ENCODE measurements around the gene GLB1L3.

- no peak for TF ChIP-seq POLR2A (IDR thresholded peaks at IDR 0.05)
- TF ChIP-seq, protein P1, sequence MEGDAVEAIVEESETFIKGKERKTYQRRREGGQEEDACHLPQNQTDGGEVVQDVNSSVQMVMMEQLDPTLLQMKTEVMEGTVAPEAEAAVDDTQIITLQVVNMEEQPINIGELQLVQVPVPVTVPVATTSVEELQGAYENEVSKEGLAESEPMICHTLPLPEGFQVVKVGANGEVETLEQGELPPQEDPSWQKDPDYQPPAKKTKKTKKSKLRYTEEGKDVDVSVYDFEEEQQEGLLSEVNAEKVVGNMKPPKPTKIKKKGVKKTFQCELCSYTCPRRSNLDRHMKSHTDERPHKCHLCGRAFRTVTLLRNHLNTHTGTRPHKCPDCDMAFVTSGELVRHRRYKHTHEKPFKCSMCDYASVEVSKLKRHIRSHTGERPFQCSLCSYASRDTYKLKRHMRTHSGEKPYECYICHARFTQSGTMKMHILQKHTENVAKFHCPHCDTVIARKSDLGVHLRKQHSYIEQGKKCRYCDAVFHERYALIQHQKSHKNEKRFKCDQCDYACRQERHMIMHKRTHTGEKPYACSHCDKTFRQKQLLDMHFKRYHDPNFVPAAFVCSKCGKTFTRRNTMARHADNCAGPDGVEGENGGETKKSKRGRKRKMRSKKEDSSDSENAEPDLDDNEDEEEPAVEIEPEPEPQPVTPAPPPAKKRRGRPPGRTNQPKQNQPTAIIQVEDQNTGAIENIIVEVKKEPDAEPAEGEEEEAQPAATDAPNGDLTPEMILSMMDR (IDR thresholded peaks at IDR 0.05) = no peak
These were observed 56.0 kb downstream of the GLB1L3 start for GRCh38 chr11:134332189-134332631.

Measured in lower leg skin (tissue), 3 donors.